Panc1 (cell line): ENCODE results near the gene DOP1A.

ENCODE experiments used
- CTCF ChIP-seq: fragments of 450-650 bp; IDR thresholded peaks from 2 replicates; pipeline ENCODE4 v1.5.1; 2017; ENCODE audit warnings: mild to moderate bottlenecking
- POLR2AphosphoS5 ChIP-seq: IDR thresholded peaks from 2 replicates; pipeline ENCODE4 v1.6.1; 2012; ENCODE audit warnings: mild to moderate bottlenecking, low read depth, low read length, moderate library complexity
- REST ChIP-seq, 2 experiments: IDR thresholded peaks; 2 replicates each; pipeline ENCODE4 v1.6.1; 2011 to 2012; ENCODE audit warnings: low read depth in 2 of 2, control low read depth in 1 of 2, low read length in 1 of 2, mild to moderate bottlenecking in 1 of 2, moderate library complexity in 1 of 2; ENCODE audit not compliant: insufficient read depth in 1 of 2
- TCF7L2 ChIP-seq: IDR thresholded peaks from 2 replicates; pipeline ENCODE4 v1.6.1; 2011; ENCODE audit warnings: mild to moderate bottlenecking, low read depth, low read length, inconsistent platforms

GRCh38 chr6:83072726-83073125 is 5.3 kb downstream of the DOP1A start:
- no peak for TF ChIP-seq POLR2AphosphoS5
- no peak for TF ChIP-seq CTCF
- no peak for TF ChIP-seq REST (IDR thresholded peaks at IDR 0.05; ENCODE audit: insufficient read depth in 1 of 2, low read depth in 2 of 2, low read length in 1 of 2)
- TF ChIP-seq TCF7L2 = no peak
